Left ventricle myocardium inferior (tissue), 1 donor: Measurements from ENCODE around the gene SPIB. TPM values are rescaled to one million over a fixed set of nuclear protein-coding genes. Genes with fewer than 3 reads are reported as not detected.
A peak's percentile ranks its signal among the peaks of the same experiment; 100 is the strongest.

Source experiments
- DNase-seq: peaks from one replicate; pipeline ENCODE4 v3.0.0-alpha.2; 2020
- H3K27ac ChIP-seq: fragments of 200-600 bp; replicated peaks from 2 replicates; pipeline ENCODE4 v1.8.0; 2021
- H3K27me3 ChIP-seq: fragments of 200-600 bp; 2 replicates; pipeline ENCODE4 v1.8.0; 2021; ENCODE audit warnings: low read depth
- H3K36me3 ChIP-seq: fragments of 200-600 bp; 2 replicates; pipeline ENCODE4 v1.8.0; 2021
- H3K4me1 ChIP-seq: fragments of 200-600 bp; 2 replicates; pipeline ENCODE4 v1.8.0; 2021
- H3K4me3 ChIP-seq: fragments of 200-600 bp; 2 replicates; pipeline ENCODE4 v1.8.0; 2021; ENCODE audit warnings: mild to moderate bottlenecking, moderate library complexity
- H3K9me3 ChIP-seq: fragments of 200-600 bp; replicated peaks from 2 replicates; pipeline ENCODE4 v1.8.0; 2021
- CTCF ChIP-seq: fragments of 200-600 bp; IDR thresholded peaks from 2 replicates; pipeline ENCODE4 v1.8.0; 2021; ENCODE audit warnings: antibody characterized with exemption, mild to moderate bottlenecking, borderline replicate concordance
- intact Hi-C: fragments of 100-400 bp; cut with micrococcal nuclease; formaldehyde crosslinking; loops from one replicate; pipeline ENCODE4 v1.11.0; 2022
- long read RNA-seq: library from polyadenylated mRNA; unstranded; transcript quantifications from one replicate; pipeline ENCODE4 v2.0.0, GENCODE V29; 2021
- total RNA-seq: library from RNA; stranded (reverse); fragmentation: NEBNext Ultra II Directional; extraction: Animal tissue kit (Norgen Biotek cat#: 25700); gene quantifications from one replicate; pipeline ENCODE4 v1.2.1, GENCODE V29; 2021
- donor health status: DM: no; HTN: yes; CAD: no; lungs with severe emphysema.

SPIB gene
- not detected for total RNA-seq
- long read RNA-seq, result 0 reads

DNA sequence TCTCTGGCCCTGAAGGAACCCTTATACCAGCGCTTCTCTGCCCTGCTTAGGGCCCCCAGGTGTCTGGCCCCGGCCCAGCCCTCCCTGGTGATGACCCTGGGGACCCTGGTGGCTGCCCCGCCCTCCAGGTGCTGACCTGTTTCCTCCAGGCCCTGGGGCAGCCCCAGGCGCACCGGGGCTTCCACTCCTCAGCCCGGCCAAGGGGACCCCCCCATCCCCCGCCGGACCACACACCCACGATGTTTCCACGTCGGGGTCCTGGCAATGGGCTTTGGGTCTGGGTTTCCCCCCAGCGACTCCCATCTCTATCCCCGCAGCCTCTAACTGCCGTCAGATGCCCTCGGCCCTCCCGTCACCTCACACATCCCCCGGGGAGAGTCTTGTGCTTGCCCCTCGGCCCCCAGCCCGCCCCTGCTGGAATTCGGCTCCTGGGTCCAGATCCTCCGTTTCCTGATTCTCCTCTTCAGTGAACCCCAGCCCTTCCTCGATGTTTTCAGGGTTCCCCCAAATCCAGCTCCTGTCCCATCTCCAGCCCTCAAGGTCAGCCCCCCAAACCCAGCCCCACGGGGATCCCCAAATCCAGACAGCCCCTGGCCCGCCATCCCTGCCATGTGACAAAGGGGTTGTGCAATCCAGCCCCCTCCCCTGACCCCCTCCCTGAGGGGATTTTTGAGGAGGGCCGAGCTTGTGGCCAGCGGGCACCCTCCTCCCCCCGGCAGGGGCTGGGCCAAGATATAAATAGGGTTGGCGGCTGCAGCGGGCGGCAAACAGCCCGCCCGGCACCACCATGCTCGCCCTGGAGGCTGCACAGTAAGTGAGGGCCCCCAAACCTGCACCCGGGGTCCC lies at the start of gene SPIB:
SPIB (plus strand) TSS at position 763 of the 846 bp plus-strand sequence; CDS start at position 788, 25 bp downstream.
- peaks cover 66% of the 10 kb centered on the region for H3K27me3 ChIP-seq
- DNase-seq, result no peak
- intact Hi-C loops, result loop anchor here (10.0 kb wide), 1 partner anchor 54 kb away; the partner anchor contains the start of gene NAPSA

DNA sequence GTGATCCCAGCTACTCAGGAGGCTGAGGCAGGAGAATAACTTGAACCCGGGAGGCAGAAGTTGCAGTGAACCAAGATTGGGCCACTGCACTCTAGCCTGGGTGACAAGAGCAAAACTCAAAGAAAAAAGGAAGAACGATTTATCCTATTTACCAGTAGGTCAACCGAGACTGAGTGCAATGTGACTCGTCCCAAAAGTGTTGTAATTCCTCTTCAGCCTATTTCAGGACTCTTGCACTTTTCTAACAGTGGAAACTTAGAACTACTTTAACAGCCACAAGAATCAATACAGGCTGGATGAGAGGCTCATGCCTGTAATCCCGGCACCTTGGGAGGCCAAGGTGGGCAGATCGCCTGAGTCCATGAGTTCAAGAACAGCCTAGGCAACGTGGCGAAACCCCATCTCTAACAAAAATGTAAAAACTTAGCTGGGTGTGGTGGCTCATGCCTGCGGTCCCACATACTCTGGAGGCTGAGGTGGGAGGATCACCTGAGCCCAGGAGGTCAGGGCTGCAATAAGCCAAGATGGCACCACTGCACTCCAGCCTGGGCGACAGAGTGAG lies 46.7 kb upstream of the SPIB start:
- H3K27ac ChIP-seq, result no peak overlapping the region
- intact Hi-C loops, result no loop called here

More for the DNA sequence above, at the start of gene SPIB:
- Histone ChIP-seq H3K9me3 (no peaks in the 10 kb centered on the region), H3K27ac (no peak within 1 kb of the TSS), H3K4me1 (peaks cover 13% of the 10 kb centered on the region), H3K4me3 (no peak within 1 kb of the TSS), H3K36me3 (no peaks in the 10 kb centered on the region)
- no peak for TF ChIP-seq CTCF

GRCh38 chr19:50376166-50377050 lies 42.3 kb upstream of the SPIB start, which contains the start of gene NR1H2:
Gene NR1H2 (plus strand): TSS chr19:50376457. CDS start chr19:50377606, 1,149 bp downstream.
- Histone ChIP-seq H3K4me1 (peaks cover 64% of the 10 kb centered on the region), H3K27me3 (no peaks in the 10 kb centered on the region), H3K27ac (peak within 1 kb of the TSS; percentile 99), H3K36me3 (peaks cover 40% of the 10 kb centered on the region), H3K9me3 (no peaks in the 10 kb centered on the region), H3K4me3 (peak within 1 kb of the TSS; percentile 99)
- no peak for TF ChIP-seq CTCF
- DNase-seq, result peak; percentile 94
- intact Hi-C loops, result no loop called here

More for the DNA sequence above, 46.7 kb upstream of the SPIB start:
- no peak for TF ChIP-seq CTCF
- H3K27me3 ChIP-seq, result no peaks in the 10 kb centered on the region
- peaks cover 39% of the 10 kb centered on the region for H3K4me1 ChIP-seq
- H3K36me3 ChIP-seq, result no peaks in the 10 kb centered on the region
- no peak for DNase-seq
- no peaks in the 10 kb centered on the region for H3K9me3 ChIP-seq
- no peak overlapping the region for H3K4me3 ChIP-seq

DNA sequence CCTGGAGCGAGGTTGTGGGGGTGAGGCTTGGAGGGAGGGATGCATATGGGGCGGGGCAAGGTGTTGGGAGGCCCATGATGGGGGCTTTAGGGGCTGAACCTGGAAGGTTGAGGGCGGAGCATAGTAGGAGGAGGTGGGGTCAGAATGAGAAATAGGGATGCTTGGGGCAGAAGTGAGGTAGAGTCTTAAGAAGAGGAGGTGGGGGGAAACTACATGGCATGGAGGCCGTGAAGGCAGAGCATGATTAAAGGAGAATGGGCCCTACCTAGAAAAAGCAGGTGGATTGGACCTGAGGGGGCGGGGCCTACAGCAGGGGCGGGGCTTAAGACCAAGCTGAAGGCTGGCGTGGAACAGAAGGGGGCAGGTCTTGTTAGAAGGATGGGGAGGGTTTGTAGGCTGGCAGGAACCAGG lies 41.7 kb upstream of the SPIB start:
- Histone ChIP-seq H3K27ac (peak overlapping the region; percentile 99), H3K36me3 (peaks cover 47% of the 10 kb centered on the region), H3K4me1 (peaks cover 64% of the 10 kb centered on the region), H3K9me3 (no peaks in the 10 kb centered on the region), H3K27me3 (no peaks in the 10 kb centered on the region), H3K4me3 (peak overlapping the region; percentile 99)
- intact Hi-C loops, result no loop called here
- TF ChIP-seq CTCF, result no peak
- DNase-seq, result no peak

GRCh38 chr19:50377517-50377916 lies 41.2 kb upstream of the SPIB start:
- intact Hi-C loops, result no loop called here
- Histone ChIP-seq H3K4me1 (peaks cover 64% of the 10 kb centered on the region), H3K27ac (no peak overlapping the region), H3K9me3 (no peaks in the 10 kb centered on the region), H3K36me3 (peaks cover 51% of the 10 kb centered on the region), H3K27me3 (no peaks in the 10 kb centered on the region), H3K4me3 (peak overlapping the region; percentile 99)
- no peak for TF ChIP-seq CTCF
- no peak for DNase-seq
